Measurements from ENCODE around the gene PCA3.

- TF ChIP-seq REST (IDR thresholded peaks at IDR 0.05; ENCODE audit: insufficient read depth in 1 of 2, low read depth in 2 of 2, low read length in 1 of 2), result no peak
- TF ChIP-seq, protein P1, sequence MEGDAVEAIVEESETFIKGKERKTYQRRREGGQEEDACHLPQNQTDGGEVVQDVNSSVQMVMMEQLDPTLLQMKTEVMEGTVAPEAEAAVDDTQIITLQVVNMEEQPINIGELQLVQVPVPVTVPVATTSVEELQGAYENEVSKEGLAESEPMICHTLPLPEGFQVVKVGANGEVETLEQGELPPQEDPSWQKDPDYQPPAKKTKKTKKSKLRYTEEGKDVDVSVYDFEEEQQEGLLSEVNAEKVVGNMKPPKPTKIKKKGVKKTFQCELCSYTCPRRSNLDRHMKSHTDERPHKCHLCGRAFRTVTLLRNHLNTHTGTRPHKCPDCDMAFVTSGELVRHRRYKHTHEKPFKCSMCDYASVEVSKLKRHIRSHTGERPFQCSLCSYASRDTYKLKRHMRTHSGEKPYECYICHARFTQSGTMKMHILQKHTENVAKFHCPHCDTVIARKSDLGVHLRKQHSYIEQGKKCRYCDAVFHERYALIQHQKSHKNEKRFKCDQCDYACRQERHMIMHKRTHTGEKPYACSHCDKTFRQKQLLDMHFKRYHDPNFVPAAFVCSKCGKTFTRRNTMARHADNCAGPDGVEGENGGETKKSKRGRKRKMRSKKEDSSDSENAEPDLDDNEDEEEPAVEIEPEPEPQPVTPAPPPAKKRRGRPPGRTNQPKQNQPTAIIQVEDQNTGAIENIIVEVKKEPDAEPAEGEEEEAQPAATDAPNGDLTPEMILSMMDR (IDR thresholded peaks at IDR 0.05), result no peak
Observed at GRCh38 chr9:76732341-76732958, 31.8 kb upstream of the PCA3 start.

Measured in Panc1 (cell line).